ENCODE measurements around the gene TPST1. TPM values are rescaled to one million over a fixed set of nuclear protein-coding genes. Genes with fewer than 3 reads are reported as not detected.

TPST1 gene
- total RNA-seq, 1 experiment from 2014 or later, result 15.9 TPM

DNA sequence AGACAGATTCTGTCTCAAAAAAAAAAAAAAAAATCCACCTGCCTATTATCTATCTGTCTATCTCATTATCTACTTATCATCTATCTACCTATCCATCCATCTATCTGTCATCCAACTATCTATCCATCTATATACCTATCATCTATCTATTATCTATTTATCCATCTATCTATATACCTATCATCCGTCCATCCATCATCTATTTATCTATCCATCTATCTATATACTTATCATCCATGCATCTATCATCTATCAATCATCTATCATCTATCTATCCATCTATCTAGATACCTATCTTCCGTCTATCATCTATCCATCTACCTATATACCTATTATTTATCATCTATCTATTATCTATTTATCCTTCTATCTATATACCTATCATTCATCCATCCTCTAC, 16.5 kb upstream of the TPST1 start:
- no peak overlapping the region for H3K18ac ChIP-seq (ENCODE audit: insufficient read length, low read depth, low read length)
- TF ChIP-seq, protein P1, sequence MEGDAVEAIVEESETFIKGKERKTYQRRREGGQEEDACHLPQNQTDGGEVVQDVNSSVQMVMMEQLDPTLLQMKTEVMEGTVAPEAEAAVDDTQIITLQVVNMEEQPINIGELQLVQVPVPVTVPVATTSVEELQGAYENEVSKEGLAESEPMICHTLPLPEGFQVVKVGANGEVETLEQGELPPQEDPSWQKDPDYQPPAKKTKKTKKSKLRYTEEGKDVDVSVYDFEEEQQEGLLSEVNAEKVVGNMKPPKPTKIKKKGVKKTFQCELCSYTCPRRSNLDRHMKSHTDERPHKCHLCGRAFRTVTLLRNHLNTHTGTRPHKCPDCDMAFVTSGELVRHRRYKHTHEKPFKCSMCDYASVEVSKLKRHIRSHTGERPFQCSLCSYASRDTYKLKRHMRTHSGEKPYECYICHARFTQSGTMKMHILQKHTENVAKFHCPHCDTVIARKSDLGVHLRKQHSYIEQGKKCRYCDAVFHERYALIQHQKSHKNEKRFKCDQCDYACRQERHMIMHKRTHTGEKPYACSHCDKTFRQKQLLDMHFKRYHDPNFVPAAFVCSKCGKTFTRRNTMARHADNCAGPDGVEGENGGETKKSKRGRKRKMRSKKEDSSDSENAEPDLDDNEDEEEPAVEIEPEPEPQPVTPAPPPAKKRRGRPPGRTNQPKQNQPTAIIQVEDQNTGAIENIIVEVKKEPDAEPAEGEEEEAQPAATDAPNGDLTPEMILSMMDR (conservative IDR thresholded peaks at IDR 0.05), result no peak
- H3K56ac ChIP-seq (ENCODE audit: insufficient read length, low read depth, low read length), result no peak overlapping the region
- no peak overlapping the region for H2BK12ac ChIP-seq (ENCODE audit: insufficient read length, low read depth, low read length)
- no peaks in the 10 kb centered on the region; the same call in 1 of the 2 replicates for H3K27me3 ChIP-seq (ENCODE audit: insufficient read depth, low read length)
- H3K14ac ChIP-seq (ENCODE audit: insufficient read depth, low read length), result no peak overlapping the region
- no peak for DNase-seq
- no peak overlapping the region for H3K4ac ChIP-seq (ENCODE audit: low read depth, low read length)
- no peak overlapping the region for H3K27ac Mint-ChIP-seq
- peaks cover 5% of the 10 kb centered on the region in 2 experiments; a peak in 3 of 5 replicates for H3K9me3 Mint-ChIP-seq
- H3K36me3 Mint-ChIP-seq (ENCODE audit: insufficient read depth in 1 of 3, low read depth in 3 of 3), result peaks cover 0 to 4% (median 0%) of the 10 kb centered on the region in 3 experiments; a peak in 5 of 7 replicates
- H2BK5ac ChIP-seq (ENCODE audit: insufficient read length, low read length), result no peak overlapping the region
- H3K79me1 ChIP-seq (ENCODE audit: insufficient read depth, low read depth, low read length, poor library complexity, severe bottlenecking), result no peaks in the 10 kb centered on the region
- H2AK5ac ChIP-seq (ENCODE audit: insufficient read length, low read length), result no peak overlapping the region
- no peak overlapping the region for H4K8ac ChIP-seq (replicated peaks; ENCODE audit: insufficient read length, low read depth, low read length)
- H4K20me1 ChIP-seq (ENCODE audit: control insufficient read depth, insufficient read depth, insufficient read length), result no peaks in the 10 kb centered on the region
- H3K4me2 ChIP-seq (ENCODE audit: insufficient read depth, insufficient read length, low read length), result no peak overlapping the region
- H2AFZ ChIP-seq (ENCODE audit: low read length), result no peak overlapping the region
- no peaks in the 10 kb centered on the region for H3K4me1 ChIP-seq (ENCODE audit: insufficient read depth, low read length)
- H3K79me2 ChIP-seq (ENCODE audit: insufficient read depth, low read length), result no peaks in the 10 kb centered on the region
- 98% methylated on average over 2 of the region's 2 CpGs for WGBS (ENCODE audit: extremely low coverage, insufficient read length, low lambda C conversion rate)
- H2BK120ac ChIP-seq (ENCODE audit: low read depth, low read length, poor library complexity, severe bottlenecking), result no peak overlapping the region
- H3K4me1 Mint-ChIP-seq, result no peaks in the 10 kb centered on the region
- no peak overlapping the region for H2BK20ac ChIP-seq (ENCODE audit: low read depth, low read length, poor library complexity, severe bottlenecking)
- no peak overlapping the region for H2BK15ac ChIP-seq (ENCODE audit: low read depth, low read length)
- H3K9ac ChIP-seq (ENCODE audit: extremely low read depth, insufficient read length, low read length), result no peak overlapping the region
- H3K27ac ChIP-seq (ENCODE audit: insufficient read length, low read depth, low read length), result no peak overlapping the region
- no peak overlapping the region for H3T11ph ChIP-seq (ENCODE audit: low read length)
- no peak overlapping the region for H4K5ac ChIP-seq (ENCODE audit: insufficient read length, low read depth, low read length)
- H3K23me2 ChIP-seq (ENCODE audit: insufficient read length, low read depth, low read length, poor library complexity, severe bottlenecking), result no peaks in the 10 kb centered on the region
- no peaks in the 10 kb centered on the region for H3K9me3 ChIP-seq (ENCODE audit: control insufficient read depth, low read depth, low read length)
- no peak overlapping the region for H3K23ac ChIP-seq (ENCODE audit: insufficient read length, low read depth, low read length)
- H3K4me3 Mint-ChIP-seq, result no peak overlapping the region
- H3K27me3 Mint-ChIP-seq (ENCODE audit: low read depth), result peaks cover 9% of the 10 kb centered on the region
- H4K91ac ChIP-seq (ENCODE audit: insufficient read length, low read depth, low read length), result no peak overlapping the region
